Naive thymus-derived CD4-positive, alpha-beta T cell (primary cell): ENCODE results near the gene SRRM2. TPM values are rescaled to one million over a fixed set of nuclear protein-coding genes. Genes with fewer than 3 reads are reported as not detected.

Experiments
- ATAC-seq: fragments of 150-1000 bp; cut with Tn5 transposase; 2 replicates; pipeline ENCODE4 v1.10.0; 2021; ENCODE audit warnings: mild to moderate bottlenecking, moderate library complexity
- CTCF ChIA-PET: fragments of 350-600 bp; sonication (Branson Sonifier 250); formaldehyde crosslinking; loops from one replicate; lab custom pipeline; 2021; ENCODE audit warnings: antibody characterized with exemption; lab: Charles Lee
- POLR2A ChIA-PET: fragments of 350-600 bp; sonication (Branson Sonifier 250); formaldehyde crosslinking; loops from one replicate; lab custom pipeline; 2021; ENCODE audit warnings: antibody characterized with exemption, inconsistent platforms; lab: Charles Lee
- DNase-seq, 9 donors: peaks; one replicate each; pipeline versions ENCODE4 v3.0.0 to v3.0.0-alpha.2; 2020 to 2022; ENCODE audit warnings: mixed read lengths in 1 of 9
- H3K27ac ChIP-seq: one replicate; pipeline ENCODE4 v1.7.0; 2013; ENCODE audit warnings: mild to moderate bottlenecking, low read depth, low read length, moderate library complexity
- H3K27me3 ChIP-seq, 2 donors: one replicate each; pipeline ENCODE4 v1.7.0; 2013; ENCODE audit warnings: low read length in 2 of 2, mild to moderate bottlenecking in 2 of 2, moderate library complexity in 2 of 2; ENCODE audit not compliant: control insufficient read depth in 2 of 2, insufficient read depth in 2 of 2
- H3K36me3 ChIP-seq, 3 experiments: 1 replicate in 2 of 3; 2 replicates in 1 of 3; pipeline ENCODE4 v1.7.0; 2013; ENCODE audit warnings: low read length in 3 of 3, mild to moderate bottlenecking in 3 of 3, moderate library complexity in 1 of 3; ENCODE audit not compliant: insufficient read depth in 3 of 3, control insufficient read depth in 2 of 3
- H3K4me1 ChIP-seq, 2 donors: one replicate each; pipeline ENCODE4 v1.7.0; 2013; ENCODE audit warnings: low read length in 2 of 2, mild to moderate bottlenecking in 2 of 2, moderate library complexity in 1 of 2; ENCODE audit not compliant: control insufficient read depth in 2 of 2, insufficient read depth in 2 of 2
- H3K4me3 ChIP-seq: 2 replicates; pipeline ENCODE4 v1.7.0; 2013; ENCODE audit warnings: mild to moderate bottlenecking, low read length
- H3K9me3 ChIP-seq, 3 experiments: 1 replicate in 2 of 3; 2 replicates in 1 of 3; pipeline ENCODE4 v1.7.0; 2013; ENCODE audit warnings: low read length in 3 of 3; ENCODE audit not compliant: control insufficient read depth in 2 of 3
- H3K27ac Mint-ChIP-seq, 9 donors: one replicate each; pipeline ENCODE4 v1.8.0; 2020 to 2022; ENCODE audit warnings: mixed read lengths in 9 of 9, mild to moderate bottlenecking in 8 of 9, moderate library complexity in 5 of 9, inconsistent platforms in 2 of 9
- H3K27me3 Mint-ChIP-seq, 5 donors: one replicate each; pipeline ENCODE4 v1.8.0; 2021 to 2022; ENCODE audit warnings: mixed read lengths in 5 of 5, mild to moderate bottlenecking in 1 of 5
- H3K36me3 Mint-ChIP-seq, 5 donors: one replicate each; pipeline ENCODE4 v1.8.0; 2020 to 2022; ENCODE audit warnings: mixed read lengths in 5 of 5, mild to moderate bottlenecking in 3 of 5, inconsistent platforms in 1 of 5
- H3K4me1 Mint-ChIP-seq, 7 donors: one replicate each; pipeline ENCODE4 v1.8.0; 2020 to 2022; ENCODE audit warnings: mixed read lengths in 7 of 7, mild to moderate bottlenecking in 3 of 7, inconsistent platforms in 1 of 7
- H3K4me3 Mint-ChIP-seq, 10 donors: one replicate each; pipeline ENCODE4 v1.8.0; 2020 to 2022; ENCODE audit warnings: mild to moderate bottlenecking in 10 of 10, mixed read lengths in 10 of 10, moderate library complexity in 6 of 10, inconsistent platforms in 2 of 10
- H3K9me3 Mint-ChIP-seq, 11 donors: one replicate each; pipeline ENCODE4 v1.8.0; 2020 to 2022; ENCODE audit warnings: mixed read lengths in 11 of 11, mild to moderate bottlenecking in 4 of 11, inconsistent platforms in 1 of 11, moderate library complexity in 1 of 11
- intact Hi-C, 2 donors: fragments of 100-400 bp; cut with micrococcal nuclease; formaldehyde crosslinking; loops; one replicate each; pipeline ENCODE4 v1.15.1; 2023
- polyA plus RNA-seq, 2 donors: library from polyadenylated mRNA; unstranded; fragments of 300-500 nt; fragmentation: Illumina TruSeq; gene quantifications; one replicate each; pipeline ENCODE4 v1.2.3, GENCODE V29; 2021
- total RNA-seq, 6 experiments: library from RNA in 5 of 6; stranded (reverse) in 5 of 6; gene quantifications; 1 replicate in 5 of 6; 2 replicates in 1 of 6; pipeline ENCODE4 v1.2.3 and lab custom pipeline; 2021 to 2026

SRRM2 gene
- total and polyA plus RNA-seq, 7 experiments from 2014 or later: 52.1 to 1,259 (median 1,016) TPM

- ATAC-seq: no peak
- H3K27ac Mint-ChIP-seq: peak overlapping the region in 1 of 9 donors; percentile 38
- H3K36me3 Mint-ChIP-seq: no peaks in the 10 kb centered on the region
Measured at GRCh38 chr16:2713985-2714774, 38.3 kb upstream of the SRRM2 start.

GRCh38 chr16:2715064-2715463 lies 37.4 kb upstream of the SRRM2 start:
- Histone ChIP-seq H3K27me3 (no peaks in the 10 kb centered on the region), H3K9me3 (no peaks in the 10 kb centered on the region), H3K27ac (no peak overlapping the region), H3K4me1 (peaks cover 0 to 3% of the 10 kb centered on the region in 2 donors), H3K4me3 (no peak overlapping the region), H3K36me3 (no peaks in the 10 kb centered on the region)
- DNase-seq (no peak), ATAC-seq (no peak)
- peak overlapping the region in 1 of 9 donors; percentile 29 for H3K27ac Mint-ChIP-seq
- peaks cover 0 to 6% (median 0%) of the 10 kb centered on the region in 5 donors for H3K27me3 Mint-ChIP-seq
- ChIA-PET CTCF (no interaction called here), POLR2A (no interaction called here)
- intact Hi-C loops: loop anchor here in 1 of 2 donors (1.0 kb wide), 2 partner anchors 42 to 62 kb away; partner anchors contain the start of gene ELOB
- H3K4me3 Mint-ChIP-seq: peak overlapping the region in 5 of 10 donors; percentile 16 to 49 (median 38)
- no peaks in the 10 kb centered on the region for H3K36me3 Mint-ChIP-seq
- H3K4me1 Mint-ChIP-seq: peaks cover 0 to 16% (median 5%) of the 10 kb centered on the region in 7 donors
- H3K9me3 Mint-ChIP-seq: peaks cover 0 to 2% (median 0%) of the 10 kb centered on the region in 11 donors

More at GRCh38 chr16:2713985-2714774, 38.3 kb upstream of the SRRM2 start:
- peaks cover 0 to 16% (median 5%) of the 10 kb centered on the region in 7 donors for H3K4me1 Mint-ChIP-seq
- Histone ChIP-seq H3K4me3 (no peak overlapping the region), H3K27me3 (no peaks in the 10 kb centered on the region), H3K4me1 (peaks cover 0 to 3% of the 10 kb centered on the region in 2 donors), H3K27ac (no peak overlapping the region), H3K9me3 (no peaks in the 10 kb centered on the region), H3K36me3 (peaks cover 0 to 6% (median 0%) of the 10 kb centered on the region in 3 experiments)
- DNase-seq: no peak
- intact Hi-C loops: no loop called here
- CTCF ChIA-PET: interaction anchor here (0.7 kb wide), 1 partner anchor 1859 kb away, joined by 3 read pairs; no protein-coding TSS in a partner anchor
- POLR2A ChIA-PET: no interaction called here
- peaks cover 0 to 6% (median 0%) of the 10 kb centered on the region in 5 donors for H3K27me3 Mint-ChIP-seq
- H3K9me3 Mint-ChIP-seq: peaks cover 0 to 2% (median 0%) of the 10 kb centered on the region in 11 donors
- H3K4me3 Mint-ChIP-seq: no peak overlapping the region

- no peaks in the 10 kb centered on the region for H3K36me3 ChIP-seq
- CTCF ChIA-PET: no interaction called here
- H3K4me1 ChIP-seq: peaks cover 0 to 3% of the 10 kb centered on the region in 2 donors
- no peak overlapping the region for H3K27ac ChIP-seq
- no peaks in the 10 kb centered on the region for H3K9me3 ChIP-seq
- H3K27me3 ChIP-seq: no peaks in the 10 kb centered on the region
- Mint-ChIP-seq H3K4me1 (peaks cover 0 to 15% (median 5%) of the 10 kb centered on the region in 7 donors), H3K9me3 (peaks cover 0 to 2% (median 0%) of the 10 kb centered on the region in 11 donors), H3K4me3 (peak overlapping the region in 4 of 10 donors; percentile 9 to 55 (median 32)), H3K36me3 (no peaks in the 10 kb centered on the region), H3K27me3 (peaks cover 0 to 6% (median 0%) of the 10 kb centered on the region in 5 donors), H3K27ac (no peak overlapping the region)
- POLR2A ChIA-PET: no interaction called here
- intact Hi-C loops: loop anchor here in 1 of 2 donors (1.0 kb wide), 2 partner anchors 42 to 62 kb away; partner anchors contain the start of gene ELOB
- no peak overlapping the region for H3K4me3 ChIP-seq
- ATAC-seq: peak; percentile 97
- DNase-seq: peak; percentile 63 to 92 (median 79)
Measured at GRCh38 chr16:2715519-2715918, 36.9 kb upstream of the SRRM2 start.

- Mint-ChIP-seq H3K4me1 (peaks cover 0 to 12% (median 5%) of the 10 kb centered on the region in 7 donors), H3K27me3 (peaks cover 0 to 6% (median 0%) of the 10 kb centered on the region in 5 donors), H3K36me3 (no peaks in the 10 kb centered on the region), H3K9me3 (peaks cover 0 to 2% (median 0%) of the 10 kb centered on the region in 11 donors), H3K27ac (no peak overlapping the region), H3K4me3 (peak overlapping the region in 5 of 10 donors; percentile 9 to 65 (median 44))
- Histone ChIP-seq H3K9me3 (no peaks in the 10 kb centered on the region), H3K27ac (no peak overlapping the region), H3K4me1 (peaks cover 0 to 3% of the 10 kb centered on the region in 2 donors), H3K27me3 (no peaks in the 10 kb centered on the region), H3K36me3 (no peaks in the 10 kb centered on the region), H3K4me3 (no peak overlapping the region)
- ATAC-seq: no peak
- ChIA-PET POLR2A (interaction anchor here (1.2 kb wide), 1 partner anchor 43 kb away, joined by 3 read pairs; no protein-coding TSS in a partner anchor), CTCF (interaction anchor here (0.6 kb wide), 1 partner anchor 1336 kb away, joined by 3 read pairs; no protein-coding TSS in a partner anchor)
- intact Hi-C loops: loop anchor here in 1 of 2 donors (1.0 kb wide), 2 partner anchors 43 to 61 kb away; partner anchors contain the start of gene ELOB
- no peak for DNase-seq
Measured at GRCh38 chr16:2715966-2716885, 36.2 kb upstream of the SRRM2 start.

- Histone ChIP-seq H3K4me3 (no peak overlapping the region), H3K36me3 (no peaks in the 10 kb centered on the region), H3K9me3 (no peaks in the 10 kb centered on the region), H3K27ac (no peak overlapping the region), H3K27me3 (no peaks in the 10 kb centered on the region), H3K4me1 (peaks cover 0 to 3% of the 10 kb centered on the region in 2 donors)
- ATAC-seq (no peak), DNase-seq (no peak)
- H3K4me1 Mint-ChIP-seq: peaks cover 0 to 10% (median 5%) of the 10 kb centered on the region in 7 donors
- intact Hi-C loops: no loop called here
- POLR2A ChIA-PET: interaction anchor here (1.2 kb wide), 1 partner anchor 42 kb away, joined by 3 read pairs; no protein-coding TSS in a partner anchor
- H3K27me3 Mint-ChIP-seq: peaks cover 0 to 6% (median 0%) of the 10 kb centered on the region in 5 donors
- CTCF ChIA-PET: interaction anchor here (0.6 kb wide), 1 partner anchor 1336 kb away, joined by 3 read pairs; no protein-coding TSS in a partner anchor
- peaks cover 0 to 2% (median 0%) of the 10 kb centered on the region in 11 donors for H3K9me3 Mint-ChIP-seq
- H3K36me3 Mint-ChIP-seq: no peaks in the 10 kb centered on the region
- no peak overlapping the region for H3K4me3 Mint-ChIP-seq
- no peak overlapping the region for H3K27ac Mint-ChIP-seq
Measured at GRCh38 chr16:2716948-2717347, 35.5 kb upstream of the SRRM2 start.
